ENCODE measurements around the gene KIF5A. TPM values are rescaled to one million over a fixed set of nuclear protein-coding genes. Genes with fewer than 3 reads are reported as not detected.

Gene KIF5A
- total RNA-seq, 3 donors from 2014 or later: 0.56 to 0.98 (median 0.68) TPM

- no peaks in the 10 kb centered on the region for H3K9me3 Mint-ChIP-seq
- no peak for ATAC-seq
- no peak for DNase-seq
Measured at GRCh38 chr12:57536597-57536942, 13.3 kb upstream of the KIF5A start.

DNA sequence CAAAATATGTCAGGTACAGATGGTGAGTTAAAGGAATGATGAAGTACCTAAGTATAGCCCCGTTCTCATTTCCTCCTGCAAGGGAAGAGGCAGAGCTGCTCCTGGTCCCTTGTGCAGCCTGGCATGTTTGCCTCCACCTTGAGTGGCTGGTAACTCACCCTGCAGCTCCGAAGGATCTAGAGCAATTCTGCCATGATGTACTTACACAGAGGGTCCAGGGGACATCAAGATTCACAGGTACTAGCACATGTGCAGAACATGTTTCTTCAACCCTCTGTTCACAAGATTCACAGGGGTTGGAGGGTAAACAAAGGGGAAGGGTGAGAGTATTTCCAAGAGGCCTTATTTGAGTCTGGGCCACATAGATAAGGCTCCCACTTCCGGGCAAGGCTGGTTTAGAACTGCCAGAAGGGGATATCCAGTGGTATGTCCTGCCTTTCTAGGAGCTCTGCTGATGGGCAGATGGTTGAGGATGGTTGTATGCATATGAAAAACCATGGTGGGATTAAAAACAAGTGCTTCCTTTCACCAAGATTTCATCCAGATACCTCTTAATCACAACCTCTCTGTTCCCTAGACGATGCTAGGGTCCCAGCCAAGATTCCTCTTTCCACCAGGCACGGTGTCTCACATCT is 10.6 kb upstream of the KIF5A start:
- no peak for ATAC-seq

More at GRCh38 chr12:57536597-57536942, 13.3 kb upstream of the KIF5A start:
- Mint-ChIP-seq H3K4me3 (no peak overlapping the region), H3K36me3 (ENCODE audit: insufficient read depth) (peaks cover 41% of the 10 kb centered on the region), H3K4me1 (ENCODE audit: low read depth) (no peaks in the 10 kb centered on the region), H3K27me3 (ENCODE audit: low read depth) (no peaks in the 10 kb centered on the region)

DNA sequence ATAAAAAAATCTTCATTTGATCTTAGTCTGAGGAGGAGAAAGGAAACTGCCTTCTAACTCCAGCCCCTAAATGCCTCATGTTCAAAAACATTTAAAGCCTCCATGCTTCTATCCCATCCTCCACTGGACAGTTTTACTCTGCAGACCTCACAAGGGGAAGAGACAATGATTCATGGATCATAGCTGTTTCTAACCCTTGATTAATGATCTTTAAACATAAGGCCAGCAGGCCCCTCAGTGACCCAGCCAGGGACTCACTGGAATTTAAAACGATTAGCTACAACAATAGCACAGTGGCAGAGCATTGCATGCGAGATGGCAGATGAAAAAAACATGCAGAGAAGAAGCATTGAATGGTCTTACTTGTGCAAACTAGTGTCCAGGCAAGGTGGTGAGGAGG is 8.8 kb upstream of the KIF5A start:
- DNase-seq (no peak), ATAC-seq (no peak)
- Mint-ChIP-seq H3K27me3 (ENCODE audit: low read depth) (no peaks in the 10 kb centered on the region), H3K36me3 (ENCODE audit: insufficient read depth) (peaks cover 26% of the 10 kb centered on the region), H3K9me3 (no peaks in the 10 kb centered on the region), H3K4me1 (ENCODE audit: low read depth) (peaks cover 18% of the 10 kb centered on the region), H3K4me3 (no peak overlapping the region)

More for the DNA sequence above, 10.6 kb upstream of the KIF5A start:
- H3K36me3 Mint-ChIP-seq (ENCODE audit: insufficient read depth): peaks cover 25% of the 10 kb centered on the region
- no peak overlapping the region for H3K4me3 Mint-ChIP-seq
- no peaks in the 10 kb centered on the region for H3K9me3 Mint-ChIP-seq
- no peak for DNase-seq
- H3K4me1 Mint-ChIP-seq (ENCODE audit: low read depth): peaks cover 4% of the 10 kb centered on the region
- H3K27me3 Mint-ChIP-seq (ENCODE audit: low read depth): no peaks in the 10 kb centered on the region

DNA sequence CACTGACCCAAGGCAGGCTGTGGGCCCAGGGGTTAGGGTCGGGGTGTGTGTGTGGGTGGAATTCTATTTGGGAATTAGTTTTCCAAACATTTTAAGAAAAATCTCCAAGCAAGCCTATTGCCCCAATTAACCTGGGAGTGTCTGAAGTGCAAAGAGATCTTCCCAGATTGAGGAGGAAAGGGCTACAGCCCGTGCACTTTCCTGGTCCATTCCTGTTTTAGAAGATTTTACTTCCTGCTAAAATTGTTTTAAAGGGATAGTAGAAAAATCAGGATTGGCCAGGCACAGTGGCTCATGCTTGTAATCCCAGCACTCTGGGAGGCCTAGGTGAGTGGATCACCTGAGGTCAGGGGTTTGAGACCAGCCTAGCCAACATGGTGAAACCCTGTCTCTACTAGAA is 8.1 kb upstream of the KIF5A start:
- no peak for ATAC-seq
- H3K4me1 Mint-ChIP-seq (ENCODE audit: low read depth): peaks cover 23% of the 10 kb centered on the region

GRCh38 chr12:57543581-57543980 is 6.3 kb upstream of the KIF5A start:
- Mint-ChIP-seq H3K4me1 (ENCODE audit: low read depth) (peaks cover 28% of the 10 kb centered on the region), H3K9me3 (no peaks in the 10 kb centered on the region), H3K27me3 (ENCODE audit: low read depth) (no peaks in the 10 kb centered on the region), H3K4me3 (no peak overlapping the region), H3K36me3 (ENCODE audit: insufficient read depth) (peaks cover 17% of the 10 kb centered on the region)
- DNase-seq (no peak), ATAC-seq (no peak)

More for the DNA sequence above, 8.1 kb upstream of the KIF5A start:
- no peaks in the 10 kb centered on the region for H3K9me3 Mint-ChIP-seq
- H3K27me3 Mint-ChIP-seq (ENCODE audit: low read depth): no peaks in the 10 kb centered on the region
- peaks cover 25% of the 10 kb centered on the region for H3K36me3 Mint-ChIP-seq (ENCODE audit: insufficient read depth)
- no peak overlapping the region for H3K4me3 Mint-ChIP-seq
- no peak for DNase-seq

- Mint-ChIP-seq H3K9me3 (no peaks in the 10 kb centered on the region), H3K36me3 (ENCODE audit: insufficient read depth) (peaks cover 13% of the 10 kb centered on the region), H3K4me3 (peak overlapping the region; percentile 100), H3K27me3 (ENCODE audit: low read depth) (peaks cover 5% of the 10 kb centered on the region), H3K4me1 (ENCODE audit: low read depth) (peaks cover 33% of the 10 kb centered on the region)
- no peak for ATAC-seq
- no peak for DNase-seq
Measured at GRCh38 chr12:57545809-57546437, 3.9 kb upstream of the KIF5A start.

GRCh38 chr12:57546438-57547287 is 3.2 kb upstream of the KIF5A start, which contains the start of gene DCTN2:
TSS of gene DCTN2 (minus strand) at chr12:57547192. CDS start at chr12:57547063, 129 bp downstream.
- DNase-seq (peak; percentile 90), ATAC-seq (peak; percentile 94 to 96)
- peak within 1 kb of the TSS; percentile 100 for H3K4me3 Mint-ChIP-seq
- no peaks in the 10 kb centered on the region for H3K9me3 Mint-ChIP-seq
- peaks cover 7% of the 10 kb centered on the region for H3K27me3 Mint-ChIP-seq (ENCODE audit: low read depth)
- peaks cover 9% of the 10 kb centered on the region for H3K36me3 Mint-ChIP-seq (ENCODE audit: insufficient read depth)
- H3K4me1 Mint-ChIP-seq (ENCODE audit: low read depth): peaks cover 35% of the 10 kb centered on the region

- ATAC-seq (no peak), DNase-seq (no peak)
- Mint-ChIP-seq H3K36me3 (ENCODE audit: insufficient read depth) (peaks cover 9% of the 10 kb centered on the region), H3K4me3 (peak overlapping the region; percentile 100), H3K27me3 (ENCODE audit: low read depth) (peaks cover 7% of the 10 kb centered on the region), H3K9me3 (no peaks in the 10 kb centered on the region), H3K4me1 (ENCODE audit: low read depth) (peaks cover 35% of the 10 kb centered on the region)
Measured at GRCh38 chr12:57547288-57548012, 2.4 kb upstream of the KIF5A start.

- ATAC-seq (no peak), DNase-seq (no peak)
- Mint-ChIP-seq H3K9me3 (no peaks in the 10 kb centered on the region), H3K27me3 (ENCODE audit: low read depth) (peaks cover 7% of the 10 kb centered on the region), H3K4me1 (ENCODE audit: low read depth) (peaks cover 35% of the 10 kb centered on the region), H3K4me3 (no peak overlapping the region), H3K36me3 (ENCODE audit: insufficient read depth) (peaks cover 9% of the 10 kb centered on the region)
Measured at GRCh38 chr12:57548013-57548315, 1.9 kb upstream of the KIF5A start.

- Mint-ChIP-seq H3K27me3 (ENCODE audit: low read depth) (peaks cover 7% of the 10 kb centered on the region), H3K4me1 (ENCODE audit: low read depth) (peaks cover 32% of the 10 kb centered on the region), H3K4me3 (no peak overlapping the region), H3K9me3 (no peaks in the 10 kb centered on the region), H3K36me3 (ENCODE audit: insufficient read depth) (peaks cover 8% of the 10 kb centered on the region)
- ATAC-seq (no peak), DNase-seq (no peak)
Measured at GRCh38 chr12:57548488-57548887, 1.4 kb upstream of the KIF5A start.

DNA sequence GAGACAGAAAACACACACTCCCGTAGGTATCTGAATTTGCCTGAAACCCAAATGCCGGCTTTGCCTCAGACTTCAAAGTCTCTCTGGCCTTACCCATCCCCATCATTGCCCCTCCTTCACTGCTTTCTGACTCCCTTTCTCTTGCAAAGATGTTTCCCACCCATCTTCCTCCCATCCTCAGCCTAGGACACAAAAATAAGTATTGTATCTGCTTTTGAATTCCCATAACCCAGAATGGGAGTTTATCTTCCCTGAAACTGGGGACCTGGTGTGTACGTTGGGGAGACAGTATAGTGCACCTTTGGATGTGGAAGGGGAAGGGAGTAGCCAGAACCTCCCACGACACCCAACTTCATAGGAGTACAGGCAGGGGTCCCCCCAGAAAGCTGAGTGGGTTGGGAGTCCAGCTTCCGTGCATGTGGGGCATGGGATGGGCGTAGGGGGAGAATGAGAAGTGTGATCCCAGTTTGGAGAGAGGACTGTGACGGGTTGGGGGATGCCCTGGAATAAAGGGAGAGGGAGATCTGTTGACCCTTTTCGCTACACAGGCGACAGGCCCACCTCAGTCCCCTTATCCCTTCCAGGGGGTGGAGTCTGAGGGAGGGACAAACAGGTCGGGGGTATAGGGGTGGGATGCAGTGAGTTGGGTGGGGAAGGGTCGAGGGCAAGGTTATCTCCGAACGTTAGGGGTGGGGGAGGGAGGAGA is 488 bp upstream of the KIF5A start:
- DNase-seq (no peak), ATAC-seq (no peak)
- Mint-ChIP-seq H3K27me3 (ENCODE audit: low read depth) (peaks cover 7% of the 10 kb centered on the region), H3K9me3 (no peaks in the 10 kb centered on the region), H3K4me3 (peak overlapping the region; percentile 76), H3K4me1 (ENCODE audit: low read depth) (peaks cover 31% of the 10 kb centered on the region), H3K36me3 (ENCODE audit: insufficient read depth) (peaks cover 8% of the 10 kb centered on the region)

- Mint-ChIP-seq H3K9me3 (no peaks in the 10 kb centered on the region), H3K4me1 (ENCODE audit: low read depth) (peaks cover 18% of the 10 kb centered on the region), H3K27me3 (ENCODE audit: low read depth) (peaks cover 7% of the 10 kb centered on the region), H3K36me3 (ENCODE audit: insufficient read depth) (peaks cover 3% of the 10 kb centered on the region), H3K4me3 (peak overlapping the region; percentile 12)
- DNase-seq (no peak), ATAC-seq (no peak)
Measured at GRCh38 chr12:57550641-57551549, 1.1 kb downstream of the KIF5A start.
